H1 (cell line): Measurements from ENCODE around the gene C17orf50. TPM values are rescaled to one million over a fixed set of nuclear protein-coding genes. Genes with fewer than 3 reads are reported as not detected.

ENCODE experiments used
- CTCF ChIA-PET: fragments of 300-600 bp; sonication (Branson Sonifier 250); formaldehyde crosslinking; loops from one replicate; lab custom pipeline; 2021; ENCODE audit not compliant: partially characterized antibody; lab: Charles Lee
- POLR2A ChIA-PET: fragments of 300-600 bp; sonication (Branson Sonifier 250); formaldehyde crosslinking; loops from one replicate; lab custom pipeline; 2021; ENCODE audit warnings: inconsistent platforms; ENCODE audit not compliant: partially characterized antibody; lab: Charles Lee
- DNase-seq, 2 experiments: peaks; one replicate each; pipeline versions ENCODE4 v3.0.0 to v3.0.0-alpha.2; 2010 to 2022; ENCODE audit warnings: low spot score in 2 of 2, low read depth in 1 of 2, mixed read lengths in 1 of 2
- FAIRE-seq: peaks from 2 replicates; lab custom pipeline; 2011; peaks lifted over from hg19 to GRCh38; lab: Jason Lieb, UNC
- H2AFZ ChIP-seq: 2 replicates; pipeline ENCODE4 v1.8.1; 2012; ENCODE audit warnings: low read length, inconsistent platforms
- H2AK5ac ChIP-seq: 2 replicates; pipeline ENCODE4 v1.6.1; 2013; ENCODE audit warnings: low read depth, low read length
- H2BK120ac ChIP-seq: replicated peaks from 2 replicates; pipeline ENCODE3; 2013; ENCODE audit warnings: low read depth, low read length, inconsistent platforms
- H2BK12ac ChIP-seq: 2 replicates; pipeline ENCODE4 v1.6.1; 2013; ENCODE audit warnings: low read depth, low read length
- H2BK15ac ChIP-seq: 2 replicates; pipeline ENCODE4 v1.6.1; 2013; ENCODE audit warnings: low read length
- H2BK20ac ChIP-seq: 2 replicates; pipeline ENCODE4 v1.6.1; 2013; ENCODE audit warnings: low read length
- H2BK5ac ChIP-seq: 2 replicates; pipeline ENCODE4 v1.6.1; 2013; ENCODE audit warnings: low read depth, low read length
- H3K14ac ChIP-seq: 2 replicates; pipeline ENCODE4 v1.6.1; 2013; ENCODE audit warnings: inconsistent platforms; ENCODE audit not compliant: insufficient read length
- H3K18ac ChIP-seq: 2 replicates; pipeline ENCODE4 v1.6.1; 2013; ENCODE audit warnings: low read length; ENCODE audit errors: extremely low read depth
- H3K23ac ChIP-seq: 2 replicates; pipeline ENCODE4 v1.6.1; 2013; ENCODE audit warnings: inconsistent platforms; ENCODE audit not compliant: insufficient read length
- H3K23me2 ChIP-seq: 2 replicates; pipeline ENCODE4 v1.6.1; 2013; ENCODE audit warnings: low read depth, low read length
- H3K27ac ChIP-seq: 2 replicates; pipeline ENCODE4 v1.6.1; 2011; ENCODE audit warnings: low read depth, low read length, inconsistent platforms
- H3K27me3 ChIP-seq, 4 experiments: replicated peaks in 1 of 4; 1 replicate in 1 of 4; 2 replicates in 3 of 4; pipeline versions ENCODE4 v1.6.1 to v1.8.1; 2011 to 2013; ENCODE audit warnings: low read length in 3 of 4, mild to moderate bottlenecking in 3 of 4, inconsistent platforms in 2 of 4, mixed read lengths in 2 of 4, moderate library complexity in 1 of 4; ENCODE audit not compliant: control insufficient read depth in 3 of 4, insufficient read depth in 3 of 4; ENCODE audit errors: extremely low read depth in 1 of 4
- H3K36me3 ChIP-seq, 4 experiments: 2 replicates each; pipeline versions ENCODE4 v1.6.1 to v1.8.1; 2011 to 2013; ENCODE audit warnings: mild to moderate bottlenecking in 4 of 4, low read length in 3 of 4, moderate library complexity in 2 of 4, control low read depth in 1 of 4, inconsistent platforms in 1 of 4; ENCODE audit not compliant: insufficient read depth in 4 of 4, control insufficient read depth in 2 of 4
- H3K4ac ChIP-seq: replicated peaks from 2 replicates; pipeline ENCODE3; 2013; ENCODE audit warnings: low read length, low read depth, mixed read lengths, inconsistent platforms; ENCODE audit not compliant: insufficient read length
- H3K4me1 ChIP-seq, 4 experiments: replicated peaks in 1 of 4; 1 replicate in 1 of 4; 2 replicates in 3 of 4; pipeline versions ENCODE4 v1.6.1 to v1.8.1; 2011 to 2013; ENCODE audit warnings: low read length in 3 of 4, inconsistent platforms in 2 of 4, mixed read lengths in 1 of 4; ENCODE audit not compliant: insufficient read depth in 4 of 4, control insufficient read depth in 3 of 4
- H3K4me2 ChIP-seq, 2 experiments: 2 replicates each; pipeline versions ENCODE4 v1.6.1 to v1.8.1; 2011 to 2013; ENCODE audit warnings: low read depth in 2 of 2, low read length in 2 of 2, control low read depth in 1 of 2, inconsistent platforms in 1 of 2, mild to moderate bottlenecking in 1 of 2; ENCODE audit not compliant: insufficient read depth in 1 of 2
- H3K4me3 ChIP-seq, 4 experiments: fragments of 200-600, 300-600 bp in 1 of 4; sonication (generic), shearing (Covaris generic), sonication (Bioruptor Twin) in 1 of 4; 2 replicates each; pipeline versions ENCODE4 v1.5.1 to v1.8.1; 2011 to 2016; ENCODE audit warnings: low read length in 4 of 4, low read depth in 3 of 4, control low read depth in 2 of 4, inconsistent platforms in 2 of 4, mild to moderate bottlenecking in 2 of 4, mixed read lengths in 1 of 4, moderate library complexity in 1 of 4; ENCODE audit not compliant: insufficient read depth in 2 of 4; ENCODE audit errors: extremely low read depth in 1 of 4
- H3K56ac ChIP-seq: replicated peaks from 2 replicates; pipeline ENCODE3; 2013; ENCODE audit warnings: low read depth, mild to moderate bottlenecking, mixed read lengths, low read length, inconsistent platforms; ENCODE audit not compliant: insufficient read length
- H3K79me1 ChIP-seq: 2 replicates; pipeline ENCODE4 v1.6.1; 2013; ENCODE audit warnings: low read depth, low read length, control low read depth
- H3K79me2 ChIP-seq, 2 experiments: 2 replicates each; pipeline versions ENCODE4 v1.6.1 to v1.8.1; 2012 to 2013; ENCODE audit warnings: low read length in 2 of 2, mild to moderate bottlenecking in 2 of 2, inconsistent platforms in 1 of 2; ENCODE audit not compliant: insufficient read depth in 2 of 2, control insufficient read depth in 1 of 2
- H3K9ac ChIP-seq, 4 experiments: replicated peaks in 1 of 4; 1 replicate in 1 of 4; 2 replicates in 3 of 4; pipeline versions ENCODE4 v1.6.1 to v1.8.1; 2011 to 2013; ENCODE audit warnings: low read depth in 3 of 4, low read length in 3 of 4, control low read depth in 2 of 4, mild to moderate bottlenecking in 2 of 4, moderate library complexity in 2 of 4, inconsistent platforms in 1 of 4; ENCODE audit errors: extremely low read depth in 1 of 4
- H3K9me3 ChIP-seq, 2 experiments: 2 replicates each; pipeline versions ENCODE4 v1.6.1 to v1.8.1; 2012 to 2013; ENCODE audit warnings: mild to moderate bottlenecking in 2 of 2, moderate library complexity in 2 of 2, control low read depth in 1 of 2, inconsistent platforms in 1 of 2, low read depth in 1 of 2, low read length in 1 of 2, mixed read lengths in 1 of 2; ENCODE audit not compliant: insufficient read depth in 2 of 2
- H4K20me1 ChIP-seq, 2 experiments: replicated peaks in 1 of 2; 2 replicates each; pipeline versions ENCODE3 to v1.8.1; 2011 to 2013; ENCODE audit warnings: inconsistent platforms in 2 of 2, low read length in 2 of 2, mild to moderate bottlenecking in 1 of 2; ENCODE audit not compliant: insufficient read depth in 2 of 2, control insufficient read depth in 1 of 2
- H4K5ac ChIP-seq: 2 replicates; pipeline ENCODE4 v1.6.1; 2013; ENCODE audit warnings: low read length, low read depth, mixed read lengths, inconsistent platforms; ENCODE audit not compliant: insufficient read length
- H4K8ac ChIP-seq: 2 replicates; pipeline ENCODE4 v1.8.0; 2013; ENCODE audit warnings: mild to moderate bottlenecking, moderate library complexity, low read length, inconsistent platforms; ENCODE audit not compliant: insufficient read depth; ENCODE audit errors: extremely low read depth
- H4K91ac ChIP-seq: replicated peaks from 2 replicates; pipeline ENCODE3; 2013; ENCODE audit warnings: low read length, mixed read lengths, inconsistent platforms; ENCODE audit not compliant: insufficient read length
- GABPA ChIP-seq: IDR thresholded peaks from 2 replicates; pipeline ENCODE4 v1.6.1; 2011; ENCODE audit warnings: mild to moderate bottlenecking, low read length, moderate library complexity, borderline replicate concordance; ENCODE audit not compliant: insufficient read depth
- HDAC2 ChIP-seq, 2 experiments: fragments of 300-600 bp in 1 of 2; sonication (generic) in 1 of 2; IDR thresholded peaks; 2 replicates each; pipeline ENCODE4 v1.6.1; 2011 to 2012; ENCODE audit warnings: low read depth in 2 of 2, low read length in 2 of 2, mild to moderate bottlenecking in 2 of 2, moderate library complexity in 2 of 2, borderline replicate concordance in 1 of 2, inconsistent platforms in 1 of 2
- KDM1A ChIP-seq: fragments of 200-600, 300-600 bp; sonication (generic); IDR thresholded peaks from 2 replicates; pipeline ENCODE4 v1.7.1; 2016; ENCODE audit warnings: mild to moderate bottlenecking, low read length, borderline replicate concordance
- KDM4A ChIP-seq: IDR thresholded peaks from one replicate; pipeline ENCODE4 v1.7.1; 2012; ENCODE audit warnings: low read depth, mild to moderate bottlenecking, moderate library complexity, low read length, inconsistent platforms; ENCODE audit not compliant: severe bottlenecking
- KDM5A ChIP-seq: fragments of 200-600 bp; IDR thresholded peaks from 2 replicates; pipeline ENCODE4 v1.7.1; 2012; ENCODE audit warnings: mild to moderate bottlenecking, low read length, inconsistent platforms, mixed read lengths
- SIN3A ChIP-seq, 2 experiments: IDR thresholded peaks in 1 of 2; conservative IDR thresholded peaks in 1 of 2; 2 replicates each; pipeline ENCODE4 v1.6.1; 2011 to 2012; ENCODE audit warnings: low read length in 2 of 2, improper control_type of control experiment in 1 of 2, low read depth in 1 of 2, mild to moderate bottlenecking in 1 of 2
- TAF7 ChIP-seq: optimal IDR thresholded peaks from 2 replicates; pipeline ENCODE3; 2011; ENCODE audit warnings: low read depth, mild to moderate bottlenecking, inconsistent platforms, low read length, moderate library complexity, borderline replicate concordance
- WGBS, 2 experiments: shearing (Covaris generic) in 1 of 2; methylation state at CpG; one replicate each; pipeline versions ENCODE4 v1.1.6 to v1.1.7; 2013 to 2015; ENCODE audit warnings: low lambda C conversion rate in 2 of 2, mixed read lengths in 2 of 2, inconsistent platforms in 1 of 2, low coverage in 1 of 2, missing lambda C conversion rate in 1 of 2; ENCODE audit not compliant: insufficient replicate concordance in 2 of 2, insufficient coverage in 1 of 2, insufficient read length in 1 of 2; ENCODE audit errors: extremely low coverage in 1 of 2, missing lambda C conversion rate in 1 of 2; 5-methylcytosine and 5-hydroxymethylcytosine counted together
- polyA plus RNA-seq, 7 experiments: library from polyadenylated mRNA; depleted of rRNA in 3 of 7; stranded (reverse) in 5 of 7; unstranded in 2 of 7; fragments of >200 nt in 5 of 7; fragments of 200-250 nt in 2 of 7; gene quantifications; 1 replicate in 5 of 7; 2 replicates in 1 of 7; 4 replicates in 1 of 7; pipeline versions ENCODE4 v1.2.1 to v1.2.3, GENCODE V29; 2011 to 2013; ENCODE audit warnings: missing spikeins in 2 of 7, mixed read lengths in 2 of 7
- total RNA-seq: library from RNA; stranded (reverse); fragmentation: NEBNext Ultra II Directional; extraction: Animal tissue kit (Norgen Biotek cat#: 25700); gene quantifications from 2 replicates; pipeline ENCODE4 v1.2.1, GENCODE V29; 2021
- TF ChIP-seq, protein P1 (sequence below): IDR thresholded peaks from 2 replicates; pipeline ENCODE4 v1.6.1; 2012; ENCODE audit warnings: inconsistent platforms

Gene C17orf50
- total and polyA plus RNA-seq, 2 of the 8 experiments (the other 6 are each of a cell fraction or from before 2014, with no cell fraction given) = 0.12 TPM; not detected in 1

DNA sequence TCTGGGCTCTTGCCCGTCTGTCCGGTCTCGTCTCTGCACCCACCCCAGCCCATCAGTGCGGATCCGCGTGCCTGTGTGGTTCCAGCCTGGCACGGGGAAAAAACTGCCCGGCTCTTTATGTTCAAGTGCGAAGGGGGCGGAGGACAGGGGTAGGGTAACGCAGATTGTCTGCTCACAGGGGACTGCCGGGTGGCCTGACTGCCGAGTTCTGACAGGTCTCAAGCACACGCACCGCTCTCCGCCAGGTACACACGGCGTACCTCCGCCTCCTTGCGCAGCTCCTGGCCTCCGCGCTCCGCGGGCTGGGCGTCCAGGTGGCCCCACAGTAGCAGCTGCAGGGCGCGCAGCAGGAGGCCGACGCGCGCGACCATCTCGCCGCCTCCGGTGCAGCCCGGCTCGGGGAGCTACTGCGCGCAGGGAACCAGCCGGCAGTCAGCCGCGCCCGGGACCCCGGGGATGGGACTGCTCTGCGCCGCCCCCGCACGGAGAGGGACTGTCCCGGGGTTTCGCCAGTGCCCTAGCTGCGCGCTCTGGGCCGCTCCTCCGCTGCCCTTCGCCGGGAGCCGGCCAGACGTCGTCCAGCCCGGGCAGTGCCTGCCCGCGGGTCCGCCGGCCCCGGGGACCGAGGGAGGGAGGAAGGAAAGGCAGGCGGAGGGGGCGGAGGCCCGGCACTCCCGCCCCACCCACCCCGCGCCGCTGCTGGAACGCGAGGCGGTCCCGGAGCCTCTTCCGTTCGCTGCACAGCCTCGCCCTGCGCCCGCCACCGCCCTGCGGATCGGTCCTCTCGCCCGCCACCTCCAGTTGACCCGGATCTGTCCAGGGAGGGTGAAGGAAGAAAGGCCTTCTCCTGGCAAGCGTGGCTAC is 34.6 kb downstream of the C17orf50 start, which contains the start of gene MMP28:
Gene MMP28, minus strand, starts transcription at position 635 of the 864 bp plus-strand sequence. Its CDS starts 264 bp downstream, at position 371.
- peak within 1 kb of the TSS; percentile 9; the same call in 1 of the 2 replicates for H4K8ac ChIP-seq
- peaks cover 23 to 54% (median 43%) of the 10 kb centered on the region in 4 experiments for H3K27me3 ChIP-seq
- FAIRE-seq = no peak
- TF ChIP-seq KDM5A = no peak
- no peak for TF ChIP-seq TAF7
- peak; percentile 27; the same call in 1 of the 2 replicates for TF ChIP-seq KDM1A
- TF ChIP-seq HDAC2 (IDR thresholded peaks at IDR 0.05; ENCODE audit: borderline replicate concordance in 1 of 2, low read depth in 2 of 2, low read length in 2 of 2) = peak in 1 of 2 experiments; percentile 44; a peak in 1 of 4 replicates
- peak; percentile 19 to 32; a peak in 1 of 4 replicates for TF ChIP-seq SIN3A (conservative IDR thresholded peaks at IDR 0.05 in 1 of 2, IDR thresholded peaks at IDR 0.05 in 1 of 2; ENCODE audit: low read depth in 1 of 2, low read length in 2 of 2)
- TF ChIP-seq KDM4A = peak; percentile 75
- TF ChIP-seq, protein P1, sequence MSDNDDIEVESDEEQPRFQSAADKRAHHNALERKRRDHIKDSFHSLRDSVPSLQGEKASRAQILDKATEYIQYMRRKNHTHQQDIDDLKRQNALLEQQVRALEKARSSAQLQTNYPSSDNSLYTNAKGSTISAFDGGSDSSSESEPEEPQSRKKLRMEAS = peak; percentile 23; the same call in 1 of the 2 replicates
- TF ChIP-seq GABPA = peak; percentile 32; the same call in 1 of the 2 replicates

More for the DNA sequence above, 34.6 kb downstream of the C17orf50 start, which contains the start of gene MMP28:
- CTCF ChIA-PET = interaction anchor here (0.7 to 11.7 kb wide), 6 partner anchors 10 to 28 kb away, joined by 3 to 179 read pairs (median 14); partner anchors contain the start of genes C17orf50 and TAF15
- POLR2A ChIA-PET = interaction anchor here (0.6 to 7.5 kb wide), 2 partner anchors 14 to 125 kb away, joined by 3 to 50 read pairs; partner anchors contain the start of gene TAF15
- Histone ChIP-seq H4K20me1 (peaks cover 2% of the 10 kb centered on the region in 2 experiments), H3K9ac (peak within 1 kb of the TSS in 1 of 4 experiments; percentile 60; a peak in 3 of 7 replicates), H3K4me1 (peaks cover 0 to 10% (median 5%) of the 10 kb centered on the region in 4 experiments; a peak in 5 of 7 replicates), H3K18ac (no peak within 1 kb of the TSS; the same call in 1 of the 2 replicates), H3K4ac (no peak within 1 kb of the TSS), H2BK12ac (no peak within 1 kb of the TSS; the same call in 1 of the 2 replicates), H4K5ac (no peak within 1 kb of the TSS), H3K9me3 (no peaks in the 10 kb centered on the region), H3K23ac (no peak within 1 kb of the TSS), H3K4me3 (peak within 1 kb of the TSS; percentile 27 to 66 (median 60)), H3K27ac (no peak within 1 kb of the TSS), H2AK5ac (no peak within 1 kb of the TSS), H2BK15ac (no peak within 1 kb of the TSS), H3K14ac (no peak within 1 kb of the TSS), H2BK120ac (no peak within 1 kb of the TSS), H3K79me2 (no peaks in the 10 kb centered on the region), H4K91ac (no peak within 1 kb of the TSS), H2BK5ac (no peak within 1 kb of the TSS), H2BK20ac (no peak within 1 kb of the TSS), H3K23me2 (peaks cover 11% of the 10 kb centered on the region; the same call in 1 of the 2 replicates), H3K36me3 (no peaks in the 10 kb centered on the region), H3K4me2 (peak within 1 kb of the TSS; percentile 59 to 99), H2AFZ (peak within 1 kb of the TSS; percentile 12; the same call in 1 of the 2 replicates), H3K79me1 (no peaks in the 10 kb centered on the region), H3K56ac (no peak within 1 kb of the TSS)
- peak in 1 of 2 experiments; percentile 81 for DNase-seq
- WGBS, 2 experiments = 2% methylated on average over 50 of the region's 89 CpGs; no CpG with 5 or more reads in 1 of the 2 experiments
